Body of pancreas (tissue), 4 donors: Measurements from ENCODE around the gene PARS2. TPM values are rescaled to one million over a fixed set of nuclear protein-coding genes. Genes with fewer than 3 reads are reported as not detected.

Experiments used
- ATAC-seq: fragments of 150-250 bp; one replicate; pipeline ENCODE4 v1.9.1; 2016
- DNase-seq, 4 donors: peaks; one replicate each; pipeline ENCODE4 v3.0.0-alpha.2; 2019
- H3K27ac ChIP-seq, 4 donors: fragments of 200-600 bp; sonication (generic); 1 replicate in 3 of 4; 2 replicates in 1 of 4; pipeline versions ENCODE4 v1.5.1 to v1.6.1; 2016 to 2019; ENCODE audit warnings: mild to moderate bottlenecking in 1 of 4, mixed read lengths in 1 of 4, moderate library complexity in 1 of 4
- H3K27me3 ChIP-seq, 2 donors: fragments of 200-600 bp; sonication (generic); one replicate each; pipeline ENCODE4 v1.6.0; 2016; ENCODE audit warnings: mild to moderate bottlenecking in 1 of 2
- H3K36me3 ChIP-seq, 2 donors: fragments of 200-600 bp; sonication (generic); replicated peaks in 1 of 2; 2 replicates each; pipeline ENCODE4 v1.5.1; 2016; ENCODE audit warnings: low read depth in 2 of 2; ENCODE audit not compliant: insufficient read depth in 1 of 2
- H3K4me1 ChIP-seq: fragments of 200-600 bp; sonication (generic); one replicate; pipeline ENCODE4 v1.6.0; 2016
- H3K4me3 ChIP-seq, 2 donors: fragments of 200-600 bp; sonication (generic); 1 replicate in 1 of 2; 2 replicates in 1 of 2; pipeline ENCODE4 v1.5.1; 2016 to 2019
- H3K9me3 ChIP-seq, 3 donors: fragments of 200-600 bp; sonication (generic); 1 replicate in 2 of 3; 2 replicates in 1 of 3; pipeline ENCODE4 v1.5.1; 2016
- CTCF ChIP-seq, 7 experiments: fragments of 450-650 bp in 4 of 7; fragments of 200-600 bp in 3 of 7; sonication (generic) in 3 of 7; IDR thresholded peaks; one replicate each; pipeline ENCODE4 v1.5.1; 2016 to 2019; ENCODE audit warnings: antibody characterized with exemption in 7 of 7
- POLR2A ChIP-seq, 3 donors: fragments of 450-650 bp; IDR thresholded peaks; one replicate each; pipeline ENCODE4 v1.6.1; 2016; ENCODE audit warnings: antibody characterized with exemption in 3 of 3, mild to moderate bottlenecking in 2 of 3
- WGBS, 2 donors: methylation state at CpG; one replicate each; pipeline ENCODE4 v1.1.5; 2017; 5-methylcytosine and 5-hydroxymethylcytosine counted together
- intact Hi-C: fragments of 100-400 bp; cut with DNase I; formaldehyde crosslinking; loops from one replicate; pipeline ENCODE4 v1.15.1; 2023
- total RNA-seq, 2 donors: library from RNA; depleted of rRNA; stranded (reverse); fragments of >200 nt; gene quantifications; one replicate each; pipeline ENCODE4 v1.1.0, GENCODE V29; 2016

Gene PARS2
- total RNA-seq, 2 donors from 2014 or later = 0.66 to 2.3 TPM

- no peak overlapping the region for H3K27ac ChIP-seq
- H3K36me3 ChIP-seq = no peaks in the 10 kb centered on the region
- no peaks in the 10 kb centered on the region for H3K27me3 ChIP-seq
- no peak overlapping the region for H3K4me3 ChIP-seq
- DNase-seq (no peak), ATAC-seq (no peak)
- H3K9me3 ChIP-seq = no peaks in the 10 kb centered on the region
- H3K4me1 ChIP-seq = peaks cover 14% of the 10 kb centered on the region
- intact Hi-C loops = no loop called here
- no peak for TF ChIP-seq CTCF (IDR thresholded peaks at IDR 0.05)
- TF ChIP-seq POLR2A (IDR thresholded peaks at IDR 0.05) = no peak
- 41 to 58% methylated on average over 6 of the region's 6 CpGs for WGBS, 2 donors
Observed at GRCh38 chr1:54767526-54767925, 3.2 kb upstream of the PARS2 start.

- intact Hi-C loops = no loop called here
- Histone ChIP-seq H3K9me3 (no peaks in the 10 kb centered on the region), H3K4me1 (peaks cover 14% of the 10 kb centered on the region), H3K36me3 (no peaks in the 10 kb centered on the region), H3K27me3 (no peaks in the 10 kb centered on the region), H3K27ac (no peak overlapping the region), H3K4me3 (no peak overlapping the region)
- ATAC-seq = no peak
- 27 to 30% methylated on average over 4 of the region's 4 CpGs for WGBS, 2 donors
- DNase-seq = no peak
- TF ChIP-seq CTCF (IDR thresholded peaks at IDR 0.05) = no peak
- TF ChIP-seq POLR2A (IDR thresholded peaks at IDR 0.05) = no peak
Observed at GRCh38 chr1:54766726-54767125, 2.4 kb upstream of the PARS2 start.

- intact Hi-C loops = no loop called here
- Histone ChIP-seq H3K4me3 (peak overlapping the region in 1 of 2 donors; percentile 20), H3K4me1 (peaks cover 14% of the 10 kb centered on the region), H3K9me3 (no peaks in the 10 kb centered on the region), H3K27me3 (no peaks in the 10 kb centered on the region), H3K36me3 (no peaks in the 10 kb centered on the region), H3K27ac (peak overlapping the region in 3 of 4 donors; percentile 42 to 71 (median 56))
- WGBS, 2 donors = 46% methylated on average over 13 of the region's 13 CpGs
- TF ChIP-seq POLR2A (IDR thresholded peaks at IDR 0.05) = no peak
- no peak for TF ChIP-seq CTCF (IDR thresholded peaks at IDR 0.05)
- ATAC-seq = peak; percentile 11
- DNase-seq = no peak
Observed at GRCh38 chr1:54764922-54765561, 719 bp upstream of the PARS2 start.

GRCh38 chr1:54763816-54764132 is 549 bp downstream of the PARS2 start:
- no peak for TF ChIP-seq CTCF (IDR thresholded peaks at IDR 0.05)
- no peak for TF ChIP-seq POLR2A (IDR thresholded peaks at IDR 0.05)
- H3K9me3 ChIP-seq = no peaks in the 10 kb centered on the region
- peaks cover 14% of the 10 kb centered on the region for H3K4me1 ChIP-seq
- peak overlapping the region; percentile 70 to 87 for H3K4me3 ChIP-seq
- H3K36me3 ChIP-seq = no peaks in the 10 kb centered on the region
- intact Hi-C loops = no loop called here
- WGBS, 2 donors = 1 to 2% methylated on average over 11 of the region's 11 CpGs
- H3K27ac ChIP-seq = peak overlapping the region in 3 of 4 donors; percentile 40 to 73 (median 71)
- ATAC-seq = no peak
- no peak for DNase-seq
- no peaks in the 10 kb centered on the region for H3K27me3 ChIP-seq

GRCh38 chr1:54758678-54759348 is 5.5 kb downstream of the PARS2 start:
- intact Hi-C loops = no loop called here
- 83 to 86% methylated on average over 17 to 20 of the region's 20 CpGs for WGBS, 2 donors

More at GRCh38 chr1:54758678-54759348, 5.5 kb downstream of the PARS2 start:
- ATAC-seq = no peak
- Histone ChIP-seq H3K27me3 (no peaks in the 10 kb centered on the region), H3K27ac (no peak overlapping the region), H3K4me3 (no peak overlapping the region), H3K36me3 (peaks cover 0 to 7% of the 10 kb centered on the region in 2 donors), H3K9me3 (no peaks in the 10 kb centered on the region), H3K4me1 (peaks cover 10% of the 10 kb centered on the region)
- no peak for TF ChIP-seq POLR2A (IDR thresholded peaks at IDR 0.05)
- no peak for TF ChIP-seq CTCF (IDR thresholded peaks at IDR 0.05)
- no peak for DNase-seq
